Measurements from ENCODE around the gene TRIM67. TPM values are rescaled to one million over a fixed set of nuclear protein-coding genes. Genes with fewer than 3 reads are reported as not detected.

The TRIM67 gene
- 0.12 and 0.21 TPM in 2 replicates for total RNA-seq (2011; cell fraction: chromatin; rRNA removed; ENCODE audit: low replicate concordance)
- total RNA-seq (2011; cell fraction: nucleolus; rRNA removed), result under 0.01 and 0.13 TPM in 2 replicates
- 0.07 TPM in 1 of 2 replicates, not detected in the other for total RNA-seq (2011; cell fraction: nucleoplasm; rRNA removed)
- 0.24 and 0.59 TPM in 2 replicates for total RNA-seq (2014; rRNA removed)
- 0.11 and 0.13 TPM in 2 replicates for total RNA-seq (2014; rRNA removed; fragmentation: Illumina TruSeq; extraction: Trizol)
- 0.33 and 0.34 TPM in 2 replicates for total RNA-seq (2015; rRNA removed; fragmentation: Illumina TruSeq; extraction: Trizol)
- total RNA-seq (2021), result 0.36 and 0.60 TPM in 2 replicates
- polyA plus RNA-seq (2011; rRNA removed), result 0.01 and 0.06 TPM in 2 replicates
- polyA plus RNA-seq (2011; cell fraction: cytosol; rRNA removed), result 0.01 and 0.18 TPM in 2 replicates
- 0.03 and 0.26 TPM in 2 replicates for polyA plus RNA-seq (2011; cell fraction: nucleus; rRNA removed)
- polyA plus RNA-seq (2012), result 1.7 and 4.0 TPM in 2 replicates
- 0.25 and 0.31 TPM in 2 replicates for polyA plus RNA-seq (2014; fragmentation: Illumina TruSeq; extraction: Trizol)
- under 1 TPM; 0.04 TPM for polyA plus RNA-seq (2014; fragmentation: Nextera tagmentation; extraction: Ambion mirVana)
- polyA plus RNA-seq (2014; rRNA removed), result 0.22 and 0.60 TPM in 2 replicates
- polyA minus RNA-seq (2011; rRNA and poly(A)+ RNA removed), result 0.04 TPM in 1 of 2 replicates, not detected in the other
- 0.38 TPM in 1 of 2 replicates, not detected in the other for polyA minus RNA-seq (2011; cell fraction: cytosol; rRNA and poly(A)+ RNA removed)
- 0.11 and 0.13 TPM in 2 replicates for polyA minus RNA-seq (2011; cell fraction: nucleus; rRNA and poly(A)+ RNA removed)
- percentile 22 among the genes with signal in this experiment for Bru-seq, nascent RNA
- percentile 22 among the genes with signal in this experiment for BruChase-seq, experiment 1, labeled RNA remaining after a 2-hour chase
- percentile 18 among the genes with signal in this experiment for BruChase-seq, experiment 2, labeled RNA remaining after a 6-hour chase
- long read RNA-seq, experiment 1, result 0 reads
- long read RNA-seq, experiment 2, result 0 reads
- long read RNA-seq, experiment 3, result 0 reads

GRCh38 chr1:231161667-231162296 is at the start of gene TRIM67:
Gene TRIM67, plus strand, starts transcription at chr1:231162058. Its CDS starts 912 bp downstream, at chr1:231162970.
- H3K9me1 ChIP-seq (ENCODE audit: control insufficient read depth, insufficient read depth, low read length), result no peaks in the 10 kb centered on the region
- in situ Hi-C loops (cut with MboI), result no loop called here
- peak within 1 kb of the TSS in 1 of 2 experiments; percentile 55; a peak in 1 of 4 replicates for H3K9ac ChIP-seq (ENCODE audit: insufficient read depth in 1 of 2, low read depth in 2 of 2, low read length in 2 of 2)
- DNase-seq (ENCODE audit: extremely low read depth in 1 of 4, low spot score in 3 of 4), result peak in 3 of 4 experiments; percentile 38 to 50 (median 49)
- no TSS peak for BruUV-seq (replicated peaks)
- no peaks in the 10 kb centered on the region for H3K9me3 ChIP-seq (replicated peaks; ENCODE audit: control insufficient read depth, insufficient read depth, low read depth, low read length)
- intact Hi-C loops (cut with micrococcal nuclease), result no loop called here
- peak; percentile 49 for ATAC-seq
- WGBS (ENCODE audit: insufficient coverage, low coverage, missing lambda C conversion rate), result 15% methylated on average over 20 of the region's 42 CpGs
- ChIA-PET CTCF (ENCODE audit: low intra/inter-chr PET ratio) (interaction anchor here (0.6 kb wide), 1 partner anchor 363 kb away, joined by 3 read pairs; no protein-coding TSS in a partner anchor), POLR2A (interaction anchor here (0.6 to 1.5 kb wide), 9 partner anchors 9 to 261 kb away, joined by 3 to 5 read pairs (median 4); no protein-coding TSS in a partner anchor)
- no peak within 1 kb of the TSS for H3K27ac ChIP-seq (ENCODE audit: extremely low read depth, low read depth, low read length)
- FAIRE-seq, result no peak
- no peak within 1 kb of the TSS for H2AFZ ChIP-seq (ENCODE audit: low read depth, low read length)
- peak within 1 kb of the TSS; percentile 54 for H3K4me2 ChIP-seq (ENCODE audit: insufficient read depth, low read length)
- H4K20me1 ChIP-seq (replicated peaks; ENCODE audit: control insufficient read depth, insufficient read depth, low read length), result no peaks in the 10 kb centered on the region; the same call in 1 of the 2 replicates
- H3K27me3 ChIP-seq (ENCODE audit: control insufficient read depth in 2 of 2, insufficient read depth in 2 of 2, low read length in 2 of 2), result no peaks in the 10 kb centered on the region; a peak in 1 of 5 replicates
- H3K79me2 ChIP-seq (ENCODE audit: control insufficient read depth, insufficient read depth, low read length), result no peaks in the 10 kb centered on the region
- H3K4me3 ChIP-seq, result peak within 1 kb of the TSS; percentile 14
- peaks cover 20 to 44% of the 10 kb centered on the region in 2 experiments for H3K4me1 ChIP-seq (replicated peaks in 1 of 2; ENCODE audit: control insufficient read depth in 2 of 2, insufficient read depth in 2 of 2, low read length in 2 of 2)
- no peaks in the 10 kb centered on the region for H3K36me3 ChIP-seq (ENCODE audit: control insufficient read depth, insufficient read depth, low read length)
- TF ChIP-seq ZBTB17 (CRISPR knock-in tag; IDR thresholded peaks at IDR 0.05) (no peak), GABPA (tag; conservative IDR thresholded peaks at IDR 0.05; ENCODE audit: low read depth) (peak; percentile 24; the same call in 1 of the 2 replicates), ZNF232 (CRISPR knock-in tag; IDR thresholded peaks at IDR 0.05) (no peak), CEBPZ (IDR thresholded peaks at IDR 0.05; ENCODE audit: borderline replicate concordance, low read depth, low read length) (no peak), U2AF1 (optimal IDR thresholded peaks at IDR 0.05; ENCODE audit: low read depth, low read length) (peak; percentile 61), VEZF1 (CRISPR knock-in tag; IDR thresholded peaks at IDR 0.05) (peak; percentile 57), FUS (optimal IDR thresholded peaks at IDR 0.05; ENCODE audit: low read depth, low read length) (no peak), ZNF197 (CRISPR knock-in tag; IDR thresholded peaks at IDR 0.05; ENCODE audit: low read depth) (0 out of 2 replicates have a peak, but pooled peaks have one; percentile 62), CHD1 (IDR thresholded peaks at IDR 0.05; ENCODE audit: low read length) (no peak)

All from K562 (cell line).